ENCODE data around the gene LSP1.

Gene LSP1

DNA sequence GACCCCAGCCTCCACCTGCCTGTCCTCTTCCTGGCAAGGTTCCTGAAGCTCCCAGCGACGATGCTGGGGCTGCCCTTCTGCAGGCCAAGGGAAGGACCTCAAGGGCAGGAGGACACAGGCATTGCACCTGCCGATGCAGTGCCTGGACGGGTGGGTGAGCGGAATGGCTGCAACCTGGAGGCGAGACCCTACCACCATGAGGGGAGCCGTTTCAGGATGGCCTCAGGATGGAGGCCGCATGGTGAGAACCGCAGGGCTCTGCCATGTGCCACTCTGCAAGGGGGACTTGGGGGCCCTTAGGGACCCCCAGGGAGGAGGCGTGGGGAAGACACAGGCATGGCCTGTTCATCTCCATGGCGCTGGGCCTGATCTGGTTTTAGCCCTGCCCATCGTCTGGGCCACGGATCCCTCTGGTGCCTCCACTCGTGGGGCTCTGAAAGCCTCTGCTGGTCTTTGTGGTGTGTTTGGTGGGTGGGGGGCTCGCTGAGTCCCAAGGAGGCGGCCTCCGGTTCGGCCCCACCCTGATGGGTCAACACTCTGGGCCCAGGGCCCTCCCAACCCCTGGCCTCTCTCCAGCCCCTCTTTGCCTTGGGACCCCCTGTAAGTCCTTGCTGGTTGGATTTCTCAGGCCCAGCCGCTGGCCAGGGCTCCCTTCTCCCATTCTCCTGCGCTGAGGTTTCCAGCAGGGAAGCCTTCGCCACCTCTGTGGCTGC, 1.3 kb upstream of the LSP1 start:
- no peak for DNase-seq

DNA sequence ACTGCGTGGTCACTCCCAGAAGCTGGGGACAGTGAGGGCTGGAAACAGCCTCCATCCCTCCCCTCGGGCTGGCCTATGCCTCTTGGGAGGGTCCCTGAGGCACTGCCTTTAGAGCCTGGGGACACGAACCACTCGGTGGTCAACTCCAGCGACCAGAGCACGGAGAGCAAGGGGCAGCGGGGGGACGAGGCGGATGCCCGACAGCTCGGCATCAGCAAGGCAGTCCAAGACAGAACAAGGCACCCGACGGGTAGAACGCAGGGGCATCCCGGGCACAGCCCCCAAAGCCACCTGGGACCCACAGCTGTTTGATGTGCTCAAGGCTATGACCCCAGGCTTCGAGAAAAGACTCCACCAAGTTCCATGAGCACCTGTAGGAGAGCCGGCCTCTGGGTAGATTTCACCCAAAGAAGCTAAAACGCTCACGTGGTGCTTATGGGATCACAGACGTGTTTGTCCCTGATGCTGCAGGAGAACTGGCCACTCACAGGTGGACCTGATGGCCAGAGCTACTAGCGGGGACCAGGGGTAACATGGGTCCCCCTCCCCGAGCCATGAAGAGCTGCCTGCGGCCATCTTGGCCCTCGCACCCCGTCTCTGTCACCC, 510 bp upstream of the LSP1 start:
- no peak for DNase-seq

DNA sequence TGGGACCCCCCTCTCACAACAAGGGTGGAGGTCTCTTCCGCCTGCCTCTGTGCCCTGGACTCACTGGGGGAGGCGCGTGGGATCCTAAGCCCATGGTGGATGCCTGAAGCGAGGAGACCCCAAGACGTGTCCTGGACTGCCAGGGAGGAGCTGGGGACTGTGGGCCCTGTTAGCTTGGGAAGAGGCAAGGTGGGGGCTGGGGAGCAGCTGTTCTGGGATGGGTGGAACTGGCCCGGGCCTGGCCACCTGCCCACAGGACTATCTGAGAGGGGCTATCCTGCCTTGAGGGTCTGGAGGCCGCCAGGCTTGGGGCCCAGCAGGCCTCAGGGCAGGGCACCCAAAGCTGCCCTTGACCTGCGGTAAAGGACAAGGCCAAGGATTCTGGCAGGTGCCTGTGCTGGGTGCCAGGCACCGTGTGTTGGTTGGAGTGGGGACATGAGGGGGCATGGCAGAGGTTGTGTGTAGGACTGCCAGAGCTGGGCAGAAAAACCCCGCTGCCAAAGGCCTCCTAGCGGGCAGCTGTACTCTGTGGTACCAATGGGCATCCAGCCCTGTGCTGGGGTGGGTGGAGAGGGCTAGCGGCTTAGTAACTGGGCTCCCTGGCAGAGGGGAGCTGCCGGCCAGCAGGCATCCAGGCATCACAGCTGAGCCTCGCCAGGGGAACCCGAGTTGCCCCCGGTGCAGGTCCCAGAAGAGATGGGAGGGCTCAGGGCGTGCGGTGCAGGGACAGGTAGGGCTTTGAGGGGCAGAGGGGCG, 670 bp downstream of the LSP1 start:
- no peak for DNase-seq

DNA sequence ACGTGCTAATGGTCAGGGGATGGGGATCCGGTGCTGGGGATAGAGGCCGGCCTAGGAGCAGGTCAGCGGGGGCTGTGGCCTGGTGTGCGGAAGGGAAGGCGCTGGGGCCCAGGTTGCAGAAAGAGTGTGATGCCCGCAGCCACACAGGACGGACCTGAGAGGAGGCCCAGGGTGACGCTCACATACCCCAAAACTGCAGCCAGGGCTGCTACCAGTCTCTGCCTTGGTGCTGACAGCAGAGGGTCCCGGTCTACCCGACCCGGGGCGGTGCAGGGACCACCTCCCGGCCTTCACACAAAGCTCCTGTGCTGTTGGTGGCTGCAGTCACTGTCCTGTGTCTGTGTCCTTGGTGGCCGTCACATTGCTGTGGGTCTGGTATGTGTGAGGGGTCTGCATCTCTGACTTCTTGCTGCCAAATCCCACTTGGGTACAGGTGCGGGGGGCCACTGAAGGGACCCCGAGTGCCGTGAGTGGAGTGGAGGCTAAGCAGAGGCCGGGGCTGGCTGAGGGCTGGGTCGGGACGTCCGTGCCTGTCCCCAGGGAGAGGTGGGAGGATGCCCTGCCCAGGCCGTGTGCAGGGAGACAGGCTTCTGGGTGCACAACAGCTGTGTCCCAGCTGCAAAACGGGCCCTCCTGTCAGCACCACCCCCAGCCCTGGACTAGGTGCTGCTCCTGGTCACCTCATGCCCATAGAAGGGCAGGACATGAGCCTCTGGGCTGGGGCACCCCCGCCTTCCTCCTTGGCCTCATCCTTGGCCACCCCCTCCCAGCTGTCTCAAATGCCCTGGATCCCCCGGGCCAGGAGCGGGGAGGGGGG, 1.5 kb downstream of the LSP1 start:
- no peak for DNase-seq

DNA sequence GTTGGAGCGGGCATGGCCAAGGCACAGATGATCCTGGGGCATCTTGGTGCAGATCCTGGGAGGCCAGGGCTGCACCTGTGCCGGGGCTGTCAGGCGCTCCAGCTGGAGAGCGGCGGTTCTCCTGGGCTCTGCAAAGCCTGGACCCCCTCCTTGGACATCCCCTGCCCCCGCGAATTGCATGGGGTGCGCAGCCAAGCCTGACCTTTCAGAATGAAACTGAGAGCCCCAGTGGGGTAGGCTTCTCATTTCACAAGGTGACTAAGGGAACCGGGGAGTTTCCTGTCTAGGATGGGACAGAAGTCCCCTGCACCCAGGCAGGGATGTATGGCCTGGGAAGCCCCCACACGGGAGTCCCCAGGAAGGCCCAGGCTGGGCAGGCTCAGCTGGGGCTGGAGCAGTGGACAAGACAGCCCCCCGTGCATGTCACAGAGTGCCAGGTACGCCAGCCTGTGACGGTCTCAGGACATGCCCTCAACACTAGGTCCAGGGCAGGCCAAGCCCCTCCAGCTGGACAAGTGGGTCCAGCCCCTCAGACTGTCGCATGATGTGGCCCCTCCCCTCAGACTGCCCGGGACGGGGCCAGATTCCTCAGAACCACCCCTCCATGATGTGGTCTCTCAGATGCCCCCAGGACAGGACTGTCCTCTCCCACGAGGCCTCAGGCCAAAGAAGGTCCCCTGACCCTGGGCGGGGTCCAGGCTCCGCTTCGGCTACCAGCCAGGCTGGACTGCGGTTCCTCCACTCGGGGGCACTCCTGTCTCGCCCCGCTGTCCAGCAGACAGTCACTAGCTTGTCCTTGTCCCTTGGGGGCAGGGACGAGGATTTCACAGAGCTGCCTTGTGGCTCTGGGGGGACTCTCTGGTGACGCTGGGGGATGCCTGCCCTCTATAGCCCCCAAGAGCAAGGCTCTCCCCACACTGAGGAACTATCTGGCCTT, 2.3 kb downstream of the LSP1 start:
- no peak for DNase-seq

DNA sequence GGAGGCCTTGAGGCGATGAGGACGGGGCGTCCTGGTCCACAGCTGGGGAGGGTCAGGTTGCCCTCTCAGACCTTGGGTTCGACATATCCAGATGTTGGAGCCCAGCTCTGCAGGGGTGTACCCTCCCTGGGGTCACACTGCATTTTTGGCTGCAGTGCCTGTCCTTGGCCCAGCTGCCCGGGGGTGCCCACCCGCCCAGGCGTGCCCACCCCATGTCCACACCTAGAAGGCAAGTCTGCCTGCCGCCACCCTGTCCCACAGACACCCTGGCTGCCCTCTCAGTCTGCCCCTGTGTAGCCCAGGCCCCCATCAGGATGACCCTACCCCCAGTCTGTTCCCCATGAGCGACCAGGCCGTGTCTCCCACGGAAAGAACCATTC, 3.0 kb downstream of the LSP1 start:
- DNase-seq, result no peak

DNA sequence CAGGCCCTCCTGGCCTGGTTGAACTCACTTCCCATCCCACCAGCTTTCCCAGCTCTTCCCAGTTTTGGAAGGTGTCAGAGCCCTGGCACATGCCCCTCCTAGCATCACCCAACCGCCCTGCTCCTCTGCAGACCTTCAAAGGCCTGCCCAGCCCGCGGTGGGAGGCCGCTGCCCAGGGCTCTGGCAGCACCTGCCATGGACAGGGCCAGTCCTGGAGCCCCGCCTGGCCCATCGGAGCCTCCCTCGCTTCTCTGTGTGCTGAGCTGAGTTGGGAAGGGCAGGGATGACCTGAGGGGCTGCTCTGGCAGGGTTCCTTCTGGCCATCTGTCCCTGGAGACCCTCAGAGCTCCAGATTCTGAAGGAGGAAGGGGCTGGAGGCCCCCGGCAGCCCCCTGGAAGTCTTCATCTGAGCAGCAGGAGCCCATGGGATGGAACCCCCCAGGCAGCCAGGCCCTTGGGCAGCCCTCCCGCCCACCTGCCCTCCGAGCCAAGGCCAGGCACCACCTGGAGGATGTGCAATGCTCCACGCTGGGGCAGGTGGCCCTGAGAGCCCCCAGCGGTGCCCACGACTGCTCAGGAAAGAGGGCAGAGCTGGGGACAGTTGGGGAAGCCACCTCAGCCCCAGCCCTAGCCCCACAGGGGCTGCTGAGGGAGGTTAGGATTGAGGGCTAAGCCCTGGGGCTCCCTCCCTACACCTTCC, 3.6 kb downstream of the LSP1 start:
- DNase-seq, result no peak

DNA sequence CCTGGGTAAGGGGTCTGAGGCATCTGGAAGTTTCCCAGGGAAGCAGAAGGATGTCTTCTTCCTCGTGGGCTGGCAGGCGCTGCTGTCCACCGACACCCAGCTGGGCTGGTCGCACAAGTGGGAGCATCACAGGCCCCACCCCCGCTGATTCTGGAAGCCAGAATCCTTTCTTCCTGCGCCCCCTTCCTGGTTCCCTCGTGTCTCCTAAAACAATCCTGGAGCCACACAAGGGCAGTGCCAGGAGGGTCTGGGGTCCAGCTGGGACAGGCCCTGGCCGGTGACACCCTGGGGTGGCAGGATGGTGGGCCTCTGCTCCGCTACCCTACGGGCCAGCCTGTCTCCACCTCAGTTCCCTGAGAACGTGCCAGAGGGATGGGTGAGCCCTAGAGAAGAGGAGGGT, 4.2 kb downstream of the LSP1 start:
- no peak for DNase-seq

DNA sequence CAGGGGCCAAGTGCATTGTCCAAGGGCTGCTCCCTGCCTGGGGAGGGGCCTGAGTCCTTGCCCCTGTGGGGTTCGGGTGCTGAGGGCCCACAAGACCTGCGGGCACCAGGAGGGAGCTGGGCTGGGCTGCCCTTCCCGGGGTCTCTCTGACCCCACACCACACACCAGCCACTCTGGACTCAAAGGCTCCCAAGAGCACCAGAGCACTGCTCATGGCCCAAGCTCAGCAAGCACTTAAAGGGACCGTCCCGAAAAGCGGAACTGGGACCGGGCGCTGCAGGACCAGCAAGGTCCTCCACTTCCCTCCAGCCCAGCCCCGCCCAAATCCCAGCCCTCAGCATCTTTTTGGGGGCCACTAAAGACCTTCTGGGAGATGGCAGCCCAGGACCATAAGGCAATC, 5.3 kb downstream of the LSP1 start:
- no peak for DNase-seq

DNA sequence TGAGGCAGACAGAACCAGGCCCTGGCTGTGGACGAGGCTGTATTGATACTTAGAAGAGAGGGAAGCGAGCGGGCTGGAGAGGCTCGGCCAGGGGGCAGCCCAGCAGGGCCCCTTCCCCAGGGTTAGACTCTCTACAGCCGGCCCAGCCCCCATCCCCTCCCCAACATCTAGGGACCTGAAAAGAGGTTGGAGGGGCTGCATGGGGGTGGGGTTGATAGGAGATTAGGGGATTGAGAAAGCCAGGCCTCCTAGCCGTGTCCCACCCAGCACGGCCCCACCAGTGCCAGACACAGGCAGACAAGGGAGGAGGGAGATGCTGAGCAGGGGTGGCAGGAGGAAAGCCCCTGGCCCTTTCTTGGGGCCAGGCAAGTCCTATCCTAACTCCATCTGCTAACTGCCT, 5.7 kb downstream of the LSP1 start:
- DNase-seq, result no peak

DNA sequence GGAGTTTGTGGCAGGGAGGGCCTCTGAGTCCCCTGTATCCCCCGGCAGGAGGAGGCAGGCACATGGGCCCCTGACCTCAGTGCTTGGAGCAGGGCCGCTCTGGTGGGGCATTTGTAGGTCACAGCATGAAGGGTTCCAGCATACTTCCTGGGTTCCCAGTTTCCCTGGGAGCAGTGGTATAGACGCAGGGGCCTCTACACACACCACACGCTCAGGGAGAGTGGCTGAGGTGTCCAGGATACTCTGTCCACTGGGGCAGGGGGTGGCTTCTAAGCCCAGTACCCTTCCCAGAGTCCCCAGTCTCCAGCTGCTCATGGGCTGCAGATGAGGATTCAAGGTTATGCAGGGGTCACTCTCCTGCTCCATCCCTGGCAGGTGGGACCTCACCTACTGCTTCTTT, 6.1 kb downstream of the LSP1 start:
- DNase-seq, result no peak

DNA sequence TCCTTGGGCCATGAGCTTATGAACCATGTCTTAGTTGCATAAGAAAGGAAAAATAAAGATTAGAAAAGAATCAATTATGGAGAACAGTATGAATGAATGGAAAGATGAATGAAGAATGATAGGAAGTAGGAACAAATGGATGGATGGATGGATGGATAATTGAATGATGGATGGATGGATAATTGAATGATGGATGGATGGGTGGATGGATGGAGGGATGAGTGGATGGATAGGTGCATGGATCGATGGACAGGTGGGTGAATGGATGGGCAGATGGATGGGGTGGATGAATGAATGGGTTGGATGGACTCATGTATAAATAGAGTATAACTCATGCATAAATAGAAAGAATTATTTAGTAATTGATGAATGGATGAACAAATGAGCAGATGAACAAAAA, 7.2 kb downstream of the LSP1 start:
- no peak for DNase-seq

DNA sequence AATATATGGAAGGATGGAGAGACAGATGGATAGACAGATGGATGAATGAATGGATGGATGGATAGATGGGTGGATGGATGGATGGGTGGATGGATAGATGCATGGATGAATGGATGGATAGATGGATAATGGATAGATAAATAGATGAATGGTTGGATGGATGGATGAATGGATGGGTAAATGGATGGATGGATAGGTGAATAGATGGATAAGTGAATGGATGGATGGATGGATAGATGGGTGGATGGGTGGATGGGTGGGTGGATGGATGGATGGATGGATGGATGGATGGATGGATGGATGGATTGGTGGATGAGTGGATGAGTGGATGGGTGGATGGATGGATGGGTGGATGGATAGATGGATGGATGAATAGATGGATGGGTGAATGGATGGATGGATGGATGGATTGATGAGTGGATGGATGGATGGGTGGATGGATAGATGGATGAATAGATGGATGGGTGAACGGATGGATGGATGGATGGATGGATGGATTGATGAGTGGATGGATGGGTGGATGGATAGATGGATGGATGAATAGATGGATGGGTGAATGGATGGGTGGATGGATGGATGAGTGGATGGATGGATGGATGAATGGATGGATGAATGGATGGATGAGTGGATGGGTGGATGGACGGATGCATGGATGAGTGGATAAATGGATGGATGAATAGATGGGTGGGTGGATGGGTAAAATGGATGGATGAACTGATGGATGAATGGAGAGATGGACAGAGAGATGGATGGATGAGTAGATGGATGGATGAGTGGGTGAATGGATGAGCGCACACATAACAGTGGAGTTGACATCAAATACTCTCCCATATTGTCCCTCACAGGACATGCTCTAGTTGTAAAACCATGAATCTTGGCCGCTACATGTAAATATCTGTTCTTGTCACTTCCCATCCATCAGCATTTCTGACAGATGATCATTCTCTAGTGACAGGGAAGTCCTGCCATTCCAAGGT, 8.8 kb downstream of the LSP1 start:
- DNase-seq, result no peak

DNA sequence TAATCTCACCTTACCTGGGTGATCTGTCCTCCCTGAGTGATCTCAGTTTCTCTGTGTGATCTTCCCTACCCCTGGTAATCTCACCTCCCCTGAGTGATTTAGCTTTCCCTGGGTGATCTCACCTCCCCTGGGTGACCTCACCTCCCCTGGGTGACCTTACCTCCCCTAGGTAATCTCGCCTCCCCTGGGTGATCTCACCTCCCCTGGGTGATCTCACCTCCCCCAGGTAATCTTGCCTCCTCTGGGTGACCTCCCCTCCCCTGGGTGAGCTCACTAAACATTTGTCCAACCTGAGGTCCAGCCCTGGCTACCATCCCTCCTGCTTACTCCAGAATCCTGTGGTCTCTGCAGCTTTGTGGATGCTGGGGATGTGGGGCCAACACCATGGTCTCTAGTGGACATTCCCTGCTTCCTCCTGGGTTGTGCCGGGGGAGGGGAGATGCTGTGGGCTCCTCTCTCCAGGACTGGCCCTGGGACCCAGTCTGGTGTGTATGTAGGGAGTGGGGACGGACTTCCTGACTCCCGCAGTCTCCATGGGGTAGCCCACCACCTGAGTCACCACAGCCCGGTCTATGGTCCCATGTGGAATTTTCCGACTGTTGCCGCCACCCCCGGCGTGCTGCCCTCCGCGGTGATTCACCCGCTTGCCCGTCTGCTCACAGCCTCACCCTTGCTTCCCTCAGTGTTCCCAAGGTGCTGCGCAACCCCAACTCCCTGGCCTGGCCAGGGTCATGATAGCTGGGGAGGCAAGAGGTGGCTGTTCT, 9.9 kb downstream of the LSP1 start:
- no peak for DNase-seq

DNA sequence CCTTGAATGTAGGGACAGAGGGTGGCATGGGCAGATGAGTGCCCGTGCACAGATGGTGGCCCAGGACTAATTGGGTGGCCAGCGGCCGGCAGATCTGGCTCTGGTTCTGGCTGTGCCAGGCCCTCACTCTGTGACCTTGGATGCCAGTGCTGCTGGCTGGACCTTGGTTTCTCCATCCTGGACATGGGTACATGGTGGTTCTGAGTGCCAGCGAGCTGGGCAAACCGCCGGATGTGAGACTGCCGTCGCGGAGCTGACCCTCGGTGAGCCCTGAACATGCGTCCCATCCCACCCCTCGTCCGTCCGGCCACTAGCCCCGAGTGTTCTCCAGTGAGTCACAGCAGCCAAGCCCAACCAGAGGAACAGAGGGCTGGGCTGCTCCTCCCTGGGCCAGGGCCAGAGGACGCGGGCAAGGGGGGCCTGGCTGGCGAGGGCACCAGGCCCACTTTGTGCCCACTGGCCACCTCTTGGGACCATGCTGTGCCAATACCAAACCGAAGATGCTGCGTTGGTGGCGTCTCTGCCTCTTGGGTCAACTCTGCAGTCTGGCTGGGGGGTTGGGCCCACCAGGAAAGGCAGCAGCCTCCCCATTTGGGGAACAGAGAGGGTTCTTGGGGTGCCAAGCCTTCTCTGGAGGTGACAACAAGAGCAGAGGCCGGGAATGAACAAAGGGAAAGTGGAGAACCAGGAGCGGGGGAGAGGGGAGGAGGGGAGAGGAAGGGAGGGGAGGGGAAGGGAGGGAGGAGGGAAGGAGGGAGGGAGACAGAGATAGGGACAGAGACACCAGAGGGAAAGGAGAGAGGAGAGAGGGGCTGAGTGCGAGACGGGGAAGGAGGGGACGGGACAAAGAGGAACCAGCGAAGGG, 10.7 kb downstream of the LSP1 start:
- no peak for DNase-seq

DNA sequence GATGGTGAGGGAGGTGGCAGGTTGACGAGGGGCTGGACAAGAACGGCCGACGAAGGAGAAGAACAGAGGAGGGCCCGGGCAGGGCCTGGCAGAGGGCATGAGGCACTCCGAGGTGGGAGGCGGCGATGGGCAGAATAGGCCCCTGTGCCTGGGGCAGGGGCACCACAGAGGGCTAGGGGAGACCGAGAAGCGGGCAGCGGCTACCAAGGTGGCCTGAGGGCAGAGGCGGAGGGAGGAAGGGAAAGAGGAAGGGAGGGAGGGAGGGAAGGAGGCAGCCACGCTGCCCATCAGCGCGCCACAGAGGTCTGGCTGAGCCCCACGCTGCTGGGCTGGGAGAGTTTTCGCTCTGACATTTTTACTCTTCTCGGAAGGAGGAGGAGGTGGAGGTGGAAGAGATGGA, 11.3 kb downstream of the LSP1 start:
- no peak for DNase-seq

DNA sequence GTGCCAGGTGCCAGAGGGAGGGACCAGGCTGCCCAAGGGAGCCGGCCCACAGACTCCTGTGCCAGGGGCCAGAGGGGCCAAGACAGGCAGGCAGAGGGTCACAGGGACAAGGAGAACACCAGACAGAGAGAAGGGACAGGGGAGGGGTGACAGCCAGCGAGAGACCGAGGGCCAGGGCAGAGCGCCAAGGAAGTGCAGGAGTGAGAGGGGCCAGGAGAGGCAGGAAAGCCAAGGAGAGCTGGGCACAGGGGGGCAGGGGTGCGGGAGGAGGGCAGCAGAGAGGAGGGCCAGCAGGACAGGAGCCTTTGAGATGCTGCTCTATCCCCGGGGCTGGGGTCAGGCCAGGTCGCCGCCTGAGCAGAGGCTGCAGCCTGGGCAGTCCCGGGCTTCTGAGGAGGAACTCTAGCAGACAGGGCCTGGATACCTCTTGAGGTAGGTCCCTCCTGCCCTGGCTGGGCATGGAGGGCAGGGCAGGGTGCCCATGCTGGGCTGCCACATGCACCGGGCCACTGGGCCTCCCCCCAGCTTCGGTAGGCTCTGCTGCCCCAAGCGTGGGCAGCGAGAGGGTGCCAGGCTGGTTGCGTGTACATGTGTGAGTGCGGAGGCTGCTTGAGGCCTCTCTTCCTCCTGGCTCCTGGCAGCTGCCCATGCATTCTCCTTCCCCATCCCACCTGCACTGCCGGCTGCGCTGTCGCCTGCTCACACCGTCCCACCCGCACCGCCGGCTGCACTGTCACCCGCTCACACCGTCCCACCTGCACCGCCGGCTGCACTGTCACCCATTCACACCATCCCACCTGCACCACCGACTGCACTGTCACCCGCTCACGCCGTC, 12.2 kb downstream of the LSP1 start:
- DNase-seq, result no peak

DNA sequence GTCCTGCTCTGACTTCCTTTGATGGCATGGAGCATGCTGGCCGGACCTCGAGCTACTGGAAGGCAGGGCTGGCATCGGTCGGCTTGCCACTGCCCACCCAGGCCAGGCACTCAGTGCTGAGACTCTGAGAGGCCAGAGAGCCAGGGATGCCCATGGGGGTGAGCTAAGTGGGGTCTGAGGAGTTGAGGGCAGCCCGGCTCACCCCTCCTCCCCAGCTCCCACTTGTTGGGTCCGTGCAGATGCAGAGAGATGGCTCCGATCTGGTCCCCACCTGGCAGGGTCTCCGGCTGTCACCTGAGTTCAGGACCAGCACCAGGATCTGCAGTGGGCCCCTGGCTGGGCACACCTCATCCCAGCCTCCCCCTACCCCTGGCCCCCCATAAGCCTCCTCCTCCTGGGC, 13.3 kb downstream of the LSP1 start:
- no peak for DNase-seq

All from DMS79 (cell line).